Body of pancreas (tissue), 4 donors: ENCODE results near the gene ARPC2.

Source experiments
- CTCF ChIP-seq, 7 experiments: fragments of 450-650 bp in 4 of 7; fragments of 200-600 bp in 3 of 7; sonication (generic) in 3 of 7; IDR thresholded peaks; one replicate each; pipeline ENCODE4 v1.5.1; 2016 to 2019; ENCODE audit warnings: antibody characterized with exemption in 7 of 7
- POLR2A ChIP-seq, 3 donors: fragments of 450-650 bp; IDR thresholded peaks; one replicate each; pipeline ENCODE4 v1.6.1; 2016; ENCODE audit warnings: antibody characterized with exemption in 3 of 3, mild to moderate bottlenecking in 2 of 3

DNA sequence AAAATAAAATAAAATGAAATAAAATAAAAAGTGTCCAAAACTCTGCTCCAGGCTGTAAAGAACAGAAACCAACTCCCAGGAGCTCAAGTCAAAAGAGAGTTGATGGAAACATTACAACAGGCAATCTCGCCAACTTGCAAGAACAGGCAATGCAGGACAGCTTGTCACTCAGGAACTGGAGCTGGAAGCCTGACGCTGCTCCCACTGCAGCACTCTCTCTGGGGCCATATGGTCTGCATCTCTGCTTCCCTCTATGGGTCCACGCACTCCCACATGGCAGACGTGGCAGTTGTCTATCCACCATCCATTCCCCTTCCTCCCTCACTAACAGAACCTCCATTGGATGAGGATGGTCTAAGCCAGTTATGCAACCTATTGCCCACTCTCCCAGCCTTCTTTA lies 23.3 kb upstream of the ARPC2 start:
- no peak for TF ChIP-seq POLR2A (IDR thresholded peaks at IDR 0.05)
- TF ChIP-seq CTCF (IDR thresholded peaks at IDR 0.05) = no peak
